H9 (cell line): ENCODE results near the gene WIPF1. TPM values are rescaled to one million over a fixed set of nuclear protein-coding genes. Genes with fewer than 3 reads are reported as not detected.

Experiments
- DNase-seq: peaks from one replicate; pipeline ENCODE4 v3.0.0-alpha.2; 2017
- H2AFZ ChIP-seq: one replicate; pipeline ENCODE4 v1.6.1; 2013; ENCODE audit warnings: mild to moderate bottlenecking, low read length, control low read depth, moderate library complexity
- H2AK5ac ChIP-seq: 2 replicates; pipeline ENCODE4 v1.6.1; 2013; ENCODE audit warnings: low read length, control low read depth, mixed read lengths; ENCODE audit not compliant: insufficient read length
- H2BK120ac ChIP-seq: one replicate; pipeline ENCODE4 v1.6.1; 2013; ENCODE audit warnings: low read depth, mild to moderate bottlenecking, low read length, control low read depth, inconsistent platforms; ENCODE audit not compliant: poor library complexity, severe bottlenecking
- H2BK12ac ChIP-seq: 2 replicates; pipeline ENCODE4 v1.6.1; 2013; ENCODE audit warnings: low read length, control low read depth, mixed read lengths, low read depth; ENCODE audit not compliant: insufficient read length
- H2BK15ac ChIP-seq: 2 replicates; pipeline ENCODE4 v1.6.1; 2013; ENCODE audit warnings: low read depth, low read length, control low read depth
- H2BK20ac ChIP-seq: one replicate; pipeline ENCODE4 v1.6.1; 2013; ENCODE audit warnings: low read depth, mild to moderate bottlenecking, low read length, control low read depth, inconsistent platforms; ENCODE audit not compliant: poor library complexity, severe bottlenecking
- H2BK5ac ChIP-seq: 2 replicates; pipeline ENCODE4 v1.6.1; 2013; ENCODE audit warnings: low read length, control low read depth, mixed read lengths; ENCODE audit not compliant: insufficient read length
- H3K14ac ChIP-seq: 2 replicates; pipeline ENCODE4 v1.6.1; 2013; ENCODE audit warnings: low read length, control low read depth; ENCODE audit not compliant: insufficient read depth
- H3K18ac ChIP-seq: 2 replicates; pipeline ENCODE4 v1.6.1; 2013; ENCODE audit warnings: low read depth, mild to moderate bottlenecking, mixed read lengths, low read length, control low read depth; ENCODE audit not compliant: insufficient read length
- H3K23ac ChIP-seq: 2 replicates; pipeline ENCODE4 v1.6.1; 2013; ENCODE audit warnings: low read length, control low read depth, mixed read lengths, low read depth; ENCODE audit not compliant: insufficient read length
- H3K23me2 ChIP-seq: 2 replicates; pipeline ENCODE4 v1.6.1; 2013; ENCODE audit warnings: low read depth, mild to moderate bottlenecking, mixed read lengths, low read length, control low read depth; ENCODE audit not compliant: insufficient read length, poor library complexity, severe bottlenecking
- H3K27ac ChIP-seq: 2 replicates; pipeline ENCODE4 v1.5.1; 2013; ENCODE audit warnings: low read length, control low read depth, mixed read lengths, low read depth; ENCODE audit not compliant: insufficient read length
- H3K27me3 ChIP-seq: 2 replicates; pipeline ENCODE4 v1.6.1; 2013; ENCODE audit warnings: low read length, control low read depth, inconsistent platforms; ENCODE audit not compliant: insufficient read depth
- H3K4ac ChIP-seq: 2 replicates; pipeline ENCODE4 v1.6.1; 2013; ENCODE audit warnings: low read depth, mild to moderate bottlenecking, control low read depth, inconsistent platforms, low read length, moderate library complexity
- H3K4me1 ChIP-seq: 2 replicates; pipeline ENCODE4 v1.6.1; 2013; ENCODE audit warnings: low read length, control low read depth, inconsistent platforms; ENCODE audit not compliant: insufficient read depth
- H3K4me2 ChIP-seq: 2 replicates; pipeline ENCODE4 v1.6.1; 2013; ENCODE audit warnings: low read length, control low read depth, mixed read lengths; ENCODE audit not compliant: insufficient read length, insufficient read depth
- H3K56ac ChIP-seq: 2 replicates; pipeline ENCODE4 v1.6.1; 2013; ENCODE audit warnings: low read depth, mild to moderate bottlenecking, mixed read lengths, low read length, control low read depth; ENCODE audit not compliant: insufficient read length
- H3K79me1 ChIP-seq: 2 replicates; pipeline ENCODE4 v1.6.1; 2013; ENCODE audit warnings: low read depth, mild to moderate bottlenecking, moderate library complexity, low read length, control low read depth, inconsistent platforms; ENCODE audit not compliant: insufficient read depth, poor library complexity, severe bottlenecking
- H3K79me2 ChIP-seq: 2 replicates; pipeline ENCODE4 v1.6.1; 2013; ENCODE audit warnings: low read length, control low read depth, inconsistent platforms; ENCODE audit not compliant: insufficient read depth
- H3K9ac ChIP-seq: 2 replicates; pipeline ENCODE4 v1.6.1; 2013; ENCODE audit warnings: low read length, control low read depth, mixed read lengths; ENCODE audit not compliant: insufficient read length; ENCODE audit errors: extremely low read depth
- H3K9me3 ChIP-seq: one replicate; pipeline ENCODE4 v1.6.1; 2013; ENCODE audit warnings: low read depth, low read length, inconsistent platforms; ENCODE audit not compliant: control insufficient read depth
- H3T11ph ChIP-seq: one replicate; pipeline ENCODE4 v1.6.1; 2013; ENCODE audit warnings: mild to moderate bottlenecking, low read length, control low read depth, inconsistent platforms
- H4K20me1 ChIP-seq: one replicate; pipeline ENCODE4 v1.6.1; 2013; ENCODE audit not compliant: control insufficient read depth, insufficient read length, insufficient read depth
- H4K5ac ChIP-seq: 2 replicates; pipeline ENCODE4 v1.6.1; 2013; ENCODE audit warnings: low read depth, mild to moderate bottlenecking, mixed read lengths, low read length, control low read depth; ENCODE audit not compliant: insufficient read length
- H4K8ac ChIP-seq: replicated peaks from 2 replicates; pipeline ENCODE4 v1.6.1; 2013; ENCODE audit warnings: low read length, control low read depth, mixed read lengths, low read depth; ENCODE audit not compliant: insufficient read length
- H4K91ac ChIP-seq: 2 replicates; pipeline ENCODE4 v1.6.1; 2013; ENCODE audit warnings: low read depth, mild to moderate bottlenecking, moderate library complexity, mixed read lengths, low read length, control low read depth; ENCODE audit not compliant: insufficient read length
- H3K27ac Mint-ChIP-seq, 3 experiments: 2 replicates in 2 of 3; 3 replicates in 1 of 3; pipeline ENCODE4 v1.8.0; 2020 to 2021; ENCODE audit warnings: mixed read lengths in 3 of 3, mild to moderate bottlenecking in 1 of 3, moderate library complexity in 1 of 3
- H3K27me3 Mint-ChIP-seq: 2 replicates; pipeline ENCODE4 v1.8.0; 2021; ENCODE audit warnings: low read depth, mild to moderate bottlenecking, moderate library complexity, mixed read lengths
- H3K36me3 Mint-ChIP-seq, 3 experiments: 2 replicates in 2 of 3; 3 replicates in 1 of 3; pipeline ENCODE4 v1.8.0; 2020 to 2021; ENCODE audit warnings: low read depth in 3 of 3, mixed read lengths in 3 of 3; ENCODE audit not compliant: insufficient read depth in 1 of 3
- H3K4me1 Mint-ChIP-seq, 2 experiments: 2 replicates each; pipeline ENCODE4 v1.8.0; 2020; ENCODE audit warnings: mixed read lengths in 2 of 2
- H3K4me3 Mint-ChIP-seq, 2 experiments: 2 replicates in 1 of 2; 3 replicates in 1 of 2; pipeline ENCODE4 v1.8.0; 2020 to 2021; ENCODE audit warnings: mild to moderate bottlenecking in 2 of 2, mixed read lengths in 2 of 2, moderate library complexity in 1 of 2
- H3K9me3 Mint-ChIP-seq, 2 experiments: 2 replicates in 1 of 2; 3 replicates in 1 of 2; pipeline ENCODE4 v1.8.0; 2020; ENCODE audit warnings: mild to moderate bottlenecking in 2 of 2, mixed read lengths in 2 of 2, moderate library complexity in 1 of 2
- CTCF ChIP-seq: fragments of 200-600 bp; sonication (generic); conservative IDR thresholded peaks from 3 replicates; pipeline ENCODE4 v1.8.0; 2021; ENCODE audit warnings: antibody characterized with exemption, mild to moderate bottlenecking
- WGBS: extraction: QIAGEN DNeasy Blood & Tissue Kit; methylation state at CpG from one replicate; pipeline ENCODE4 v1.1.7; 2013; ENCODE audit warnings: missing lambda C conversion rate, low lambda C conversion rate, mixed read lengths; ENCODE audit not compliant: insufficient read length; ENCODE audit errors: extremely low coverage; 5-methylcytosine and 5-hydroxymethylcytosine counted together
- total RNA-seq: library from RNA; stranded (reverse); gene quantifications from 2 replicates; pipeline ENCODE4 v1.2.1, GENCODE V29; 2021

The WIPF1 gene
- total RNA-seq, 1 experiment from 2014 or later = 5.1 TPM

GRCh38 chr2:174588463-174588862 lies 9.1 kb downstream of the WIPF1 start:
- no peak overlapping the region for H4K8ac ChIP-seq
- H2BK12ac ChIP-seq = no peak overlapping the region
- no peaks in the 10 kb centered on the region for H3K79me2 ChIP-seq
- no peak overlapping the region for H3K4me2 ChIP-seq
- TF ChIP-seq CTCF = no peak
- Mint-ChIP-seq H3K27me3 (no peaks in the 10 kb centered on the region), H3K27ac (no peak overlapping the region; a peak in 1 of 7 replicates), H3K9me3 (no peaks in the 10 kb centered on the region), H3K36me3 (no peaks in the 10 kb centered on the region), H3K4me3 (no peak overlapping the region), H3K4me1 (peaks cover 24 to 26% of the 10 kb centered on the region in 2 experiments)
- no peak overlapping the region for H4K5ac ChIP-seq
- H4K91ac ChIP-seq = no peak overlapping the region
- H3K9ac ChIP-seq = no peak overlapping the region
- no peak for DNase-seq
- no peaks in the 10 kb centered on the region for H3K27me3 ChIP-seq
- H4K20me1 ChIP-seq = no peaks in the 10 kb centered on the region
- no CpG with 5 or more reads among the region's 2 CpGs for WGBS
- H3K4ac ChIP-seq = no peak overlapping the region
- H3K23me2 ChIP-seq = no peaks in the 10 kb centered on the region
- H3K9me3 ChIP-seq = no peaks in the 10 kb centered on the region
- no peak overlapping the region for H2BK5ac ChIP-seq
- H3T11ph ChIP-seq = no peak overlapping the region
- H2AFZ ChIP-seq = no peak overlapping the region
- no peak overlapping the region for H3K23ac ChIP-seq
- no peaks in the 10 kb centered on the region for H3K79me1 ChIP-seq
- H2AK5ac ChIP-seq = no peak overlapping the region
- H3K14ac ChIP-seq = no peak overlapping the region
- H2BK20ac ChIP-seq = no peak overlapping the region
- no peak overlapping the region for H2BK15ac ChIP-seq
- no peak overlapping the region for H3K27ac ChIP-seq
- H3K56ac ChIP-seq = no peak overlapping the region
- H2BK120ac ChIP-seq = no peak overlapping the region
- peaks cover 13% of the 10 kb centered on the region; the same call in 1 of the 2 replicates for H3K4me1 ChIP-seq
- H3K18ac ChIP-seq = no peak overlapping the region
